Measurements from ENCODE around the gene CNOT1.
"Not testable (repeated sequence)": the region's sequence is repeated elsewhere in the genome, so short reads cannot be mapped to it uniquely, and the experiment has no call there.

The CNOT1 gene

DNA sequence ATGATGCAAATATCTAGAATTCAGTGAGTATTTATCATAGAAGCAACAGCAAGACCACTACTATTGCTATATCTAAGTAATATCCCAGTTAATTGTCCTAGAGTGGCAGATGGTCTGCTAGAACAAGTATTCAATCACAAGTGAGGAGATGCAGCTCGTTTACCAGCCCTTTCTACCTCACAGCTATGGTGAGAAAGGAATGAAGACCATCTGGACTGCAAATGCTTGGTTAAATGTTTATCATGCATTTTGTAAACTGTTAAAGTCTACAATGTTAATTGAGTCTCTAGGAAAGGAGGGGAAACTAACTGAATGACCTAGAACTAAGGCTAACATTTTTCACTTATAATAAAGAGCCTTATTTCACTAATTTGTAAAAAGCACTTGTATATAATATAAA lies 52.5 kb downstream of the CNOT1 start:
- H2BK120ac ChIP-seq (ENCODE audit: low read depth, low read length), result no peak overlapping the region
- no peak overlapping the region for H3K14ac ChIP-seq (ENCODE audit: low read length)
- H3K9ac ChIP-seq (ENCODE audit: low read depth, low read length, poor library complexity), result no peak overlapping the region
- H3K27ac ChIP-seq (replicated peaks; ENCODE audit: low read length), result no peak overlapping the region
- no peak overlapping the region for H3K4ac ChIP-seq (ENCODE audit: low read length)
- H4K91ac ChIP-seq (ENCODE audit: low read depth, low read length, poor library complexity), result no peak overlapping the region
- H3K4me1 ChIP-seq (ENCODE audit: control insufficient read depth in 2 of 2, insufficient read depth in 1 of 2, low read depth in 1 of 2, low read length in 2 of 2), result no peaks in the 10 kb centered on the region
- no peaks in the 10 kb centered on the region for H3K27me3 ChIP-seq (ENCODE audit: control insufficient read depth in 3 of 3, insufficient read depth in 3 of 3, low read depth in 1 of 3, low read length in 3 of 3)
- H3K36me3 ChIP-seq (replicated peaks in 1 of 2; ENCODE audit: control insufficient read depth in 2 of 2, insufficient read depth in 2 of 2, low read length in 2 of 2), result peaks cover 39 to 100% of the 10 kb centered on the region in 2 donors
- no peak overlapping the region for H3K4me3 ChIP-seq (ENCODE audit: low read length in 2 of 2)
- H3K9me3 ChIP-seq (replicated peaks in 1 of 2; ENCODE audit: control insufficient read depth in 2 of 2, insufficient read depth in 1 of 2, low read depth in 1 of 2, low read length in 2 of 2), result no peaks in the 10 kb centered on the region
- H3K79me1 ChIP-seq (ENCODE audit: low read depth, low read length), result no peaks in the 10 kb centered on the region
- H3K18ac ChIP-seq (ENCODE audit: low read length), result no peak overlapping the region
- H2BK12ac ChIP-seq (ENCODE audit: low read length), result no peak overlapping the region
- no CpG with 5 or more reads among the region's 1 CpG for WGBS, 2 donors (ENCODE audit: extremely low coverage in 2 of 2, insufficient read length in 2 of 2, insufficient replicate concordance in 1 of 2)
- H2BK15ac ChIP-seq (ENCODE audit: low read length), result no peak overlapping the region
- H2AFZ ChIP-seq (ENCODE audit: low read length), result no peak overlapping the region
- H4K8ac ChIP-seq (ENCODE audit: low read depth, low read length), result no peak overlapping the region
- no peak overlapping the region for H2BK5ac ChIP-seq (ENCODE audit: low read length)
- H3K4me2 ChIP-seq (ENCODE audit: insufficient read depth, low read length, poor library complexity, severe bottlenecking), result no peak overlapping the region
- no peak overlapping the region for H2AK5ac ChIP-seq (ENCODE audit: low read depth, low read length)
- no peak for DNase-seq (ENCODE audit: low spot score)
- no peak overlapping the region for H3K23ac ChIP-seq (ENCODE audit: low read depth, low read length, poor library complexity)

DNA sequence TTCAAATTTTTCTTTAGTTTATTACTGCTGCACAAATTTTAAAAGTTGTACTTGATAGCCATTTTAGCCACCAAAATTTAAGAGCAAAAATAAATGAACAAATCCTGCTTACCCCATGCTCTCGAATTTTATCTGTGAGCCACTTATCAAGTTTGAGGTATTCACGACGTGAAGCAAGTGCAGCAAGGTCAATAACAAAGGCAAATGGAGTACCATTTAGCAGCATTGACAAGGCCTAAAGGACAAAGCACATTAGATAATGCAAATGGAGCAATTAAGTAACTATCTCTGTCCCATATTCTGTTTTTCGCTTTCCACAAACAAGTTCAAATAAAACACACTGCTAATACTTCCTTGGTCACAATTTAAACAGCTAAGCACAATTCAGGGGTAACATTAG lies 54.7 kb downstream of the CNOT1 start:
- no peak overlapping the region for H3K27ac ChIP-seq (replicated peaks; ENCODE audit: low read length)
- no peak overlapping the region for H3K4me2 ChIP-seq (ENCODE audit: insufficient read depth, low read length, poor library complexity, severe bottlenecking)
- H2BK120ac ChIP-seq (ENCODE audit: low read depth, low read length), result no peak overlapping the region
- H3K79me1 ChIP-seq (ENCODE audit: low read depth, low read length), result no peaks in the 10 kb centered on the region
- H2BK5ac ChIP-seq (ENCODE audit: low read length), result no peak overlapping the region
- no CpG with 5 or more reads among the region's 4 CpGs for WGBS, 2 donors (ENCODE audit: extremely low coverage in 2 of 2, insufficient read length in 2 of 2, insufficient replicate concordance in 1 of 2)
- H3K4ac ChIP-seq (ENCODE audit: low read length), result no peak overlapping the region
- H3K36me3 ChIP-seq (replicated peaks in 1 of 2; ENCODE audit: control insufficient read depth in 2 of 2, insufficient read depth in 2 of 2, low read length in 2 of 2), result peaks cover 38 to 100% of the 10 kb centered on the region in 2 donors
- no peak overlapping the region for H3K23ac ChIP-seq (ENCODE audit: low read depth, low read length, poor library complexity)
- H3K4me3 ChIP-seq (ENCODE audit: low read length in 2 of 2), result no peak overlapping the region
- H4K91ac ChIP-seq (ENCODE audit: low read depth, low read length, poor library complexity), result no peak overlapping the region
- H2AFZ ChIP-seq (ENCODE audit: low read length), result no peak overlapping the region
- H3K4me1 ChIP-seq (ENCODE audit: control insufficient read depth in 2 of 2, insufficient read depth in 1 of 2, low read depth in 1 of 2, low read length in 2 of 2), result no peaks in the 10 kb centered on the region
- H3K14ac ChIP-seq (ENCODE audit: low read length), result no peak overlapping the region
- H3K9ac ChIP-seq (ENCODE audit: low read depth, low read length, poor library complexity), result no peak overlapping the region
- DNase-seq (ENCODE audit: low spot score), result no peak
- H4K8ac ChIP-seq (ENCODE audit: low read depth, low read length), result no peak overlapping the region
- no peak overlapping the region for H3K18ac ChIP-seq (ENCODE audit: low read length)
- no peak overlapping the region for H2AK5ac ChIP-seq (ENCODE audit: low read depth, low read length)
- H2BK15ac ChIP-seq (ENCODE audit: low read length), result no peak overlapping the region
- H3K9me3 ChIP-seq (replicated peaks in 1 of 2; ENCODE audit: control insufficient read depth in 2 of 2, insufficient read depth in 1 of 2, low read depth in 1 of 2, low read length in 2 of 2), result no peaks in the 10 kb centered on the region
- H3K27me3 ChIP-seq (ENCODE audit: control insufficient read depth in 3 of 3, insufficient read depth in 3 of 3, low read depth in 1 of 3, low read length in 3 of 3), result no peaks in the 10 kb centered on the region
- no peak overlapping the region for H2BK12ac ChIP-seq (ENCODE audit: low read length)

DNA sequence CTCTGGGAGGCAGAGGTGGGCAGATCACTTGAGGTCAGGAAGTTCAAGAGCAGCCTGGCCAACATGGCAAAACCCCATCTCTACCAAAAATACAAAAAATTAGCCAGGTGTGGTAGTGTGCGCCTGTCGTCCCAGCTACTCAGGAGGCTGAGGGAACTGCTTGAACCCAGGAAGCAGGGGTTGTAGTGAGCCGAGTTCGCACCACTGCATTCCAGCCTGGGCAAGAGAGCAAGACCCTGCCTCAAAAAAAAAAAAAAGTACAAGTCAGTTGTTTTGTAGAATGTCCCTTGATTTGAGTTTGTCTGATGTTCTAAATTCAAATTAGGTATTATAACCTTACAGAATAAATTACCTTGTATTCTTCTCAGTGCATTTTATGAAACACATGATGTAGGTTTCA lies 63.9 kb downstream of the CNOT1 start:
- H3K27ac ChIP-seq (replicated peaks; ENCODE audit: low read length); H2BK120ac ChIP-seq (ENCODE audit: low read depth, low read length); H2AFZ ChIP-seq (ENCODE audit: low read length); H3K4me2 ChIP-seq (ENCODE audit: insufficient read depth, low read length, poor library complexity, severe bottlenecking); H3K4me1 ChIP-seq (ENCODE audit: control insufficient read depth in 2 of 2, insufficient read depth in 1 of 2, low read depth in 1 of 2, low read length in 2 of 2); H3K18ac ChIP-seq (ENCODE audit: low read length); H2AK5ac ChIP-seq (ENCODE audit: low read depth, low read length); H2BK15ac ChIP-seq (ENCODE audit: low read length); H3K4ac ChIP-seq (ENCODE audit: low read length); H3K79me1 ChIP-seq (ENCODE audit: low read depth, low read length); H3K23ac ChIP-seq (ENCODE audit: low read depth, low read length, poor library complexity); H3K14ac ChIP-seq (ENCODE audit: low read length); H3K4me3 ChIP-seq (ENCODE audit: low read length in 2 of 2); H2BK12ac ChIP-seq (ENCODE audit: low read length); H3K9ac ChIP-seq (ENCODE audit: low read depth, low read length, poor library complexity); H2BK5ac ChIP-seq (ENCODE audit: low read length); H3K9me3 ChIP-seq (replicated peaks in 1 of 2; ENCODE audit: control insufficient read depth in 2 of 2, insufficient read depth in 1 of 2, low read depth in 1 of 2, low read length in 2 of 2); H3K27me3 ChIP-seq (ENCODE audit: control insufficient read depth in 3 of 3, insufficient read depth in 3 of 3, low read depth in 1 of 3, low read length in 3 of 3); H4K8ac ChIP-seq (ENCODE audit: low read depth, low read length); DNase-seq (ENCODE audit: low spot score); H4K91ac ChIP-seq (ENCODE audit: low read depth, low read length, poor library complexity): not testable (repeated sequence)
- WGBS, 2 donors (ENCODE audit: extremely low coverage in 2 of 2, insufficient read length in 2 of 2, insufficient replicate concordance in 1 of 2), result no CpG with 5 or more reads among the region's 4 CpGs
- peaks cover 23 to 94% of the 10 kb centered on the region in 2 donors for H3K36me3 ChIP-seq (replicated peaks in 1 of 2; ENCODE audit: control insufficient read depth in 2 of 2, insufficient read depth in 2 of 2, low read length in 2 of 2)

DNA sequence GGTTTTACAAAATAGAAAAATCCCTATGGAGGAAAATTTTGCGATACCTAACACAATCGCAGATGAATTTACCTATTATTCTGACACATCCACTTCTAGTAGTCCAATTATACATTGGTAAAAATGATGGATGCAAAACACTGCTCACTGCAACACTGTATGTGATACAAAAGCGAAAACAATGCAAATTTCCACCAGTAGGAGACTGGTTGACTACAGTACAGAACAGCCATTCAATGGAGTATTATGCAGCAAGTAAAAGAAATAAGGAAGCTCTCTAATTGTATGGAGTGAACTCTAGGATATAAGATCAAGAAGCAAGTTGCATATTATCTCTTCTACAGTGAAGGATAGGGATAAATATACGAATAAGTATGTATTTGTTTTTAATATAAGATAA lies 65.9 kb downstream of the CNOT1 start:
- Histone ChIP-seq H2BK5ac (ENCODE audit: low read length) (no peak overlapping the region), H3K4me3 (ENCODE audit: low read length in 2 of 2) (no peak overlapping the region), H3K36me3 (replicated peaks in 1 of 2; ENCODE audit: control insufficient read depth in 2 of 2, insufficient read depth in 2 of 2, low read length in 2 of 2) (peaks cover 24 to 94% of the 10 kb centered on the region in 2 donors), H4K8ac (ENCODE audit: low read depth, low read length) (no peak overlapping the region), H2AK5ac (ENCODE audit: low read depth, low read length) (no peak overlapping the region), H3K4me2 (ENCODE audit: insufficient read depth, low read length, poor library complexity, severe bottlenecking) (no peak overlapping the region), H3K27ac (replicated peaks; ENCODE audit: low read length) (no peak overlapping the region), H3K23ac (ENCODE audit: low read depth, low read length, poor library complexity) (no peak overlapping the region), H2BK12ac (ENCODE audit: low read length) (no peak overlapping the region), H3K27me3 (ENCODE audit: control insufficient read depth in 3 of 3, insufficient read depth in 3 of 3, low read depth in 1 of 3, low read length in 3 of 3) (no peaks in the 10 kb centered on the region), H3K9ac (ENCODE audit: low read depth, low read length, poor library complexity) (no peak overlapping the region), H3K4me1 (ENCODE audit: control insufficient read depth in 2 of 2, insufficient read depth in 1 of 2, low read depth in 1 of 2, low read length in 2 of 2) (no peaks in the 10 kb centered on the region), H3K14ac (ENCODE audit: low read length) (no peak overlapping the region), H2BK15ac (ENCODE audit: low read length) (no peak overlapping the region), H2BK120ac (ENCODE audit: low read depth, low read length) (no peak overlapping the region), H2AFZ (ENCODE audit: low read length) (no peak overlapping the region), H3K4ac (ENCODE audit: low read length) (no peak overlapping the region), H3K79me1 (ENCODE audit: low read depth, low read length) (peaks cover 2% of the 10 kb centered on the region), H3K9me3 (replicated peaks in 1 of 2; ENCODE audit: control insufficient read depth in 2 of 2, insufficient read depth in 1 of 2, low read depth in 1 of 2, low read length in 2 of 2) (no peaks in the 10 kb centered on the region), H3K18ac (ENCODE audit: low read length) (no peak overlapping the region), H4K91ac (ENCODE audit: low read depth, low read length, poor library complexity) (no peak overlapping the region)
- WGBS, 2 donors (ENCODE audit: extremely low coverage in 2 of 2, insufficient read length in 2 of 2, insufficient replicate concordance in 1 of 2), result no CpG with 5 or more reads among the region's 4 CpGs
- DNase-seq (ENCODE audit: low spot score), result no peak
